Mesenchymal stem cell (in vitro differentiated cells and primary cell): Measurements from ENCODE around the gene ZNF148.

ENCODE experiments used
- DNase-seq: peaks from one replicate; pipeline ENCODE4 v3.0.0-alpha.2; 2013
- H2AFZ ChIP-seq: one replicate; pipeline ENCODE4 v1.6.1; 2013; ENCODE audit warnings: low read depth, mild to moderate bottlenecking, control low read depth, inconsistent platforms, low read length, moderate library complexity
- H2AK5ac ChIP-seq: 2 replicates; pipeline ENCODE4 v1.6.1; 2013; ENCODE audit warnings: low read length, moderate library complexity, mild to moderate bottlenecking, inconsistent platforms; ENCODE audit not compliant: severe bottlenecking
- H2BK120ac ChIP-seq: one replicate; pipeline ENCODE4 v1.6.1; 2013; ENCODE audit warnings: low read depth, mild to moderate bottlenecking, inconsistent platforms, low read length, moderate library complexity
- H2BK12ac ChIP-seq, 2 experiments: one replicate each; pipeline ENCODE4 v1.6.1; 2013; ENCODE audit warnings: inconsistent platforms in 2 of 2, low read length in 2 of 2, mild to moderate bottlenecking in 2 of 2, moderate library complexity in 2 of 2, control low read depth in 1 of 2
- H2BK15ac ChIP-seq: one replicate; pipeline ENCODE4 v1.6.1; 2013; ENCODE audit warnings: mild to moderate bottlenecking, low read depth, inconsistent platforms; ENCODE audit not compliant: poor library complexity, severe bottlenecking
- H2BK5ac ChIP-seq: 2 replicates; pipeline ENCODE4 v1.6.1; 2013; ENCODE audit warnings: low read depth, mild to moderate bottlenecking, low read length, control low read depth, inconsistent platforms; ENCODE audit not compliant: poor library complexity, severe bottlenecking
- H3K14ac ChIP-seq, 2 experiments: one replicate each; pipeline ENCODE4 v1.6.1; 2013; ENCODE audit warnings: inconsistent platforms in 2 of 2, low read length in 2 of 2, control low read depth in 1 of 2, mild to moderate bottlenecking in 1 of 2, moderate library complexity in 1 of 2
- H3K18ac ChIP-seq, 2 experiments: one replicate each; pipeline ENCODE4 v1.6.1; 2013; ENCODE audit warnings: inconsistent platforms in 2 of 2, low read length in 2 of 2, control low read depth in 1 of 2, low read depth in 1 of 2, mild to moderate bottlenecking in 1 of 2
- H3K23ac ChIP-seq, 2 experiments: one replicate each; pipeline ENCODE4 v1.6.1; 2013; ENCODE audit warnings: inconsistent platforms in 2 of 2, low read length in 2 of 2, mild to moderate bottlenecking in 2 of 2, moderate library complexity in 2 of 2, control low read depth in 1 of 2
- H3K27ac ChIP-seq: 2 replicates; pipeline ENCODE4 v1.5.1; 2013; ENCODE audit warnings: mild to moderate bottlenecking, moderate library complexity, low read length, control low read depth, inconsistent platforms; ENCODE audit not compliant: poor library complexity, severe bottlenecking
- H3K27me3 ChIP-seq, 2 experiments: 2 replicates each; pipeline versions ENCODE4 v1.6.1 to v1.7.0; 2013; ENCODE audit warnings: low read length in 2 of 2, mild to moderate bottlenecking in 2 of 2, moderate library complexity in 2 of 2, control low read depth in 1 of 2, inconsistent platforms in 1 of 2; ENCODE audit not compliant: control insufficient read depth in 1 of 2, insufficient read depth in 1 of 2
- H3K36me3 ChIP-seq, 2 experiments: 2 replicates each; pipeline versions ENCODE4 v1.6.1 to v1.7.0; 2013; ENCODE audit warnings: low read length in 2 of 2, control low read depth in 1 of 2, inconsistent platforms in 1 of 2, low read depth in 1 of 2, mild to moderate bottlenecking in 1 of 2; ENCODE audit not compliant: insufficient read depth in 2 of 2, control insufficient read depth in 1 of 2
- H3K4ac ChIP-seq, 2 experiments: one replicate each; pipeline ENCODE4 v1.6.1; 2013; ENCODE audit warnings: inconsistent platforms in 2 of 2, low read length in 2 of 2, mild to moderate bottlenecking in 2 of 2, moderate library complexity in 2 of 2, control low read depth in 1 of 2, low read depth in 1 of 2
- H3K4me1 ChIP-seq: 2 replicates; pipeline ENCODE4 v1.6.1; 2013; ENCODE audit warnings: low read depth, low read length, control low read depth; ENCODE audit not compliant: control insufficient read depth, insufficient read depth
- H3K4me2 ChIP-seq: 2 replicates; pipeline ENCODE4 v1.6.1; 2013; ENCODE audit warnings: low read length, mild to moderate bottlenecking, inconsistent platforms; ENCODE audit not compliant: poor library complexity, severe bottlenecking
- H3K4me3 ChIP-seq, 2 experiments: 2 replicates each; pipeline versions ENCODE4 v1.5.1 to v1.7.0; 2013; ENCODE audit warnings: low read length in 2 of 2, mild to moderate bottlenecking in 2 of 2, control low read depth in 1 of 2, low read depth in 1 of 2; ENCODE audit not compliant: insufficient read depth in 1 of 2
- H3K79me1 ChIP-seq: replicated peaks from 2 replicates; pipeline ENCODE4 v1.6.1; 2013; ENCODE audit warnings: mild to moderate bottlenecking, control low read depth, low read length, inconsistent platforms; ENCODE audit not compliant: poor library complexity, severe bottlenecking
- H3K9ac ChIP-seq: 2 replicates; pipeline ENCODE4 v1.7.0; 2013; ENCODE audit warnings: mild to moderate bottlenecking, low read length, moderate library complexity
- H3K9me3 ChIP-seq: 2 replicates; pipeline ENCODE4 v1.7.0; 2013; ENCODE audit warnings: mild to moderate bottlenecking, low read length; ENCODE audit not compliant: control insufficient read depth
- H4K8ac ChIP-seq: one replicate; pipeline ENCODE4 v1.6.1; 2013; ENCODE audit warnings: inconsistent platforms, mild to moderate bottlenecking, low read length, moderate library complexity
- H4K91ac ChIP-seq: one replicate; pipeline ENCODE4 v1.6.1; 2013; ENCODE audit warnings: mild to moderate bottlenecking, low read length, inconsistent platforms
- WGBS: methylation state at CpG from one replicate; pipeline ENCODE4 v1.1.7; 2013; ENCODE audit warnings: mixed read lengths; 5-methylcytosine and 5-hydroxymethylcytosine counted together

Gene ZNF148

GRCh38 chr3:125331243-125331642 lies 43.9 kb downstream of the ZNF148 start:
- no peak overlapping the region for H4K91ac ChIP-seq
- H4K8ac ChIP-seq = no peak overlapping the region
- H2AFZ ChIP-seq = no peak overlapping the region
- H3K14ac ChIP-seq = no peak overlapping the region
- no peak overlapping the region for H3K4ac ChIP-seq
- no peaks in the 10 kb centered on the region for H3K27me3 ChIP-seq
- H3K4me1 ChIP-seq = peaks cover 2% of the 10 kb centered on the region
- H3K4me2 ChIP-seq = no peak overlapping the region
- no peak for DNase-seq
- H3K23ac ChIP-seq = no peak overlapping the region
- no peak overlapping the region for H2AK5ac ChIP-seq
- H2BK12ac ChIP-seq = no peak overlapping the region
- no peak overlapping the region for H2BK5ac ChIP-seq
- H3K18ac ChIP-seq = no peak overlapping the region
- H3K9ac ChIP-seq = no peak overlapping the region
- H2BK120ac ChIP-seq = no peak overlapping the region
- peaks cover 0 to 27% of the 10 kb centered on the region in 2 experiments for H3K36me3 ChIP-seq
- no peak overlapping the region for H2BK15ac ChIP-seq
- H3K9me3 ChIP-seq = no peaks in the 10 kb centered on the region
- no peak overlapping the region for H3K4me3 ChIP-seq
- peaks cover 3% of the 10 kb centered on the region for H3K79me1 ChIP-seq
- H3K27ac ChIP-seq = no peak overlapping the region

- H3K23ac ChIP-seq = no peak overlapping the region
- H3K36me3 ChIP-seq = peaks cover 4 to 47% of the 10 kb centered on the region in 2 experiments
- no peak overlapping the region for H2BK15ac ChIP-seq
- H2BK5ac ChIP-seq = no peak overlapping the region
- H2BK12ac ChIP-seq = no peak overlapping the region
- H3K4me2 ChIP-seq = no peak overlapping the region
- no peak overlapping the region for H3K27ac ChIP-seq
- H2AK5ac ChIP-seq = no peak overlapping the region
- no peak overlapping the region for H4K8ac ChIP-seq
- H3K4me3 ChIP-seq = no peak overlapping the region
- H4K91ac ChIP-seq = no peak overlapping the region
- no peak overlapping the region for H3K9ac ChIP-seq
- no peak overlapping the region for H3K4ac ChIP-seq
- no peaks in the 10 kb centered on the region for H3K27me3 ChIP-seq
- WGBS = no CpG with 5 or more reads among the region's 4 CpGs
- no peak overlapping the region for H3K18ac ChIP-seq
- no peaks in the 10 kb centered on the region for H3K4me1 ChIP-seq
- H3K79me1 ChIP-seq = peaks cover 10% of the 10 kb centered on the region
- no peak overlapping the region for H2AFZ ChIP-seq
- no peak overlapping the region for H3K14ac ChIP-seq
- H2BK120ac ChIP-seq = no peak overlapping the region
- peak; percentile 12 for DNase-seq
- H3K9me3 ChIP-seq = peaks cover 2% of the 10 kb centered on the region
Observed at GRCh38 chr3:125326957-125327356, 48.2 kb downstream of the ZNF148 start.

GRCh38 chr3:125325746-125326145 lies 49.4 kb downstream of the ZNF148 start:
- H3K27ac ChIP-seq = no peak overlapping the region
- H2BK15ac ChIP-seq = no peak overlapping the region
- H3K23ac ChIP-seq = no peak overlapping the region
- H2AK5ac ChIP-seq = no peak overlapping the region
- H3K9ac ChIP-seq = no peak overlapping the region
- H3K4ac ChIP-seq = no peak overlapping the region
- no peak overlapping the region for H3K18ac ChIP-seq
- H3K4me3 ChIP-seq = no peak overlapping the region
- H3K4me1 ChIP-seq = no peaks in the 10 kb centered on the region
- no peak overlapping the region for H3K4me2 ChIP-seq
- H3K9me3 ChIP-seq = peaks cover 2% of the 10 kb centered on the region
- no peak overlapping the region for H2AFZ ChIP-seq
- H2BK120ac ChIP-seq = no peak overlapping the region
- H2BK12ac ChIP-seq = no peak overlapping the region
- peaks cover 5 to 47% of the 10 kb centered on the region in 2 experiments for H3K36me3 ChIP-seq
- no peak overlapping the region for H3K14ac ChIP-seq
- no peak overlapping the region for H2BK5ac ChIP-seq
- peaks cover 11% of the 10 kb centered on the region for H3K79me1 ChIP-seq
- no peak overlapping the region for H4K8ac ChIP-seq
- no peak overlapping the region for H4K91ac ChIP-seq
- H3K27me3 ChIP-seq = no peaks in the 10 kb centered on the region
- no peak for DNase-seq

GRCh38 chr3:125324341-125324740 lies 50.8 kb downstream of the ZNF148 start:
- no peak overlapping the region for H2BK5ac ChIP-seq
- no peaks in the 10 kb centered on the region for H3K4me1 ChIP-seq
- no peak overlapping the region for H2BK120ac ChIP-seq
- peaks cover 11% of the 10 kb centered on the region for H3K79me1 ChIP-seq
- no peak for DNase-seq
- no peak overlapping the region for H3K23ac ChIP-seq
- WGBS = no CpG with 5 or more reads among the region's 1 CpG
- no peak overlapping the region for H4K8ac ChIP-seq
- H3K27ac ChIP-seq = no peak overlapping the region
- H2AFZ ChIP-seq = no peak overlapping the region
- H3K4me2 ChIP-seq = no peak overlapping the region
- H2BK12ac ChIP-seq = no peak overlapping the region
- no peak overlapping the region for H3K4ac ChIP-seq
- no peak overlapping the region for H3K14ac ChIP-seq
- H3K36me3 ChIP-seq = peaks cover 5 to 47% of the 10 kb centered on the region in 2 experiments
- H3K27me3 ChIP-seq = no peaks in the 10 kb centered on the region
- peaks cover 2% of the 10 kb centered on the region for H3K9me3 ChIP-seq
- no peak overlapping the region for H2AK5ac ChIP-seq
- no peak overlapping the region for H2BK15ac ChIP-seq
- no peak overlapping the region for H3K18ac ChIP-seq
- no peak overlapping the region for H3K9ac ChIP-seq
- H4K91ac ChIP-seq = no peak overlapping the region
- H3K4me3 ChIP-seq = no peak overlapping the region
